Astrocyte of the spinal cord (primary cell): ENCODE measurements around the gene SCN8A.

Source experiments
- DNase-seq: peaks from one replicate; pipeline ENCODE4 v3.0.0; 2011; ENCODE audit warnings: low read depth, low spot score
- H3K4me3 ChIP-seq: 2 replicates; pipeline ENCODE4 v1.5.1; 2011; ENCODE audit warnings: low read depth, mild to moderate bottlenecking, low read length, moderate library complexity
- in situ Hi-C: cut with HindIII; loops from 2 replicates; pipeline ENCODE4 v1.10.0; 2017; ENCODE audit warnings: low sequenced_read_pairs
- TF ChIP-seq, protein P1 (sequence below): IDR thresholded peaks from 2 replicates; pipeline ENCODE4 v1.5.1; 2012; ENCODE audit warnings: low read depth, mild to moderate bottlenecking, low read length, inconsistent platforms

Gene SCN8A

DNA sequence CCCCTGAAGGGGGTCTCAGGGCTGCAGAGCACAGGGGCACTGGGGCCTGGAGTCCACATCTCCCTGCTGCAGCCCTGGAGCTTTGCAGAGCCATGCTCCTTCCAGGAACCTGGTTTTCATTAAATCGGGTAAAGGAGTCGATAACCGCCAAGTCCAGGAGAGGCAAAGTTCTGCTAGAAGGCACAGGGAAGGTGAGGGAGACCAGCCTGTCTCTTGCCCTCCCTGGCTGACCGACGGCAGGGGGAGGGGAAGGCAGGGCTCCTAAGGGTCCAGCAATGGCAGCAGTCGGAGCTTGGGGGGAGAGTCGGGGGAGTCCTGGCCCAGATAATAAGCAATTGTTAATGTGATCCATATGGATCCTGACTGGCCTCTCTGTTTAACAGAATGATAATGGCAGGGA, 254.4 kb downstream of the SCN8A start:
- in situ Hi-C loops, result no loop called here

DNA sequence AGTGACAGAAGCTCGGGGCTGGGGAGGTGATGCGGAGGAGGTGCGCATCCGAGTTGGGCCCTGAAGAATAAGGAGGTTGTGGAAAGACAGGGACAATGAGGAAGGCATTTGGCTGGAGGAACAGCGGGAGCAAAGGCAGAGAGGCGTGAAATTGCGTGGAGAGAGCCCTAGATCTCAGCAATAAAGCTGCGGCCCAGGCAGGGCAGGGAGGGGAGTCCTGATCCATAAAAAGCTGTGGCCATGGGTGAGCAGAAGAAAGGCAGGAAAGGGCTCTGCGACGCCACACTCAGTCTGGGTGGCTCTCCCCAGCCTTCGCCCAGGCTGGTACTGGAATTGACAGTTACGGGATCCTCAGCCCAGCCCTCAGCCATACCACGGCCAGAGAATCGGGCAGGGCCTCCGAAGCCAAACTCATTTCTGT, 255.2 kb downstream of the SCN8A start:
- TF ChIP-seq, protein P1, sequence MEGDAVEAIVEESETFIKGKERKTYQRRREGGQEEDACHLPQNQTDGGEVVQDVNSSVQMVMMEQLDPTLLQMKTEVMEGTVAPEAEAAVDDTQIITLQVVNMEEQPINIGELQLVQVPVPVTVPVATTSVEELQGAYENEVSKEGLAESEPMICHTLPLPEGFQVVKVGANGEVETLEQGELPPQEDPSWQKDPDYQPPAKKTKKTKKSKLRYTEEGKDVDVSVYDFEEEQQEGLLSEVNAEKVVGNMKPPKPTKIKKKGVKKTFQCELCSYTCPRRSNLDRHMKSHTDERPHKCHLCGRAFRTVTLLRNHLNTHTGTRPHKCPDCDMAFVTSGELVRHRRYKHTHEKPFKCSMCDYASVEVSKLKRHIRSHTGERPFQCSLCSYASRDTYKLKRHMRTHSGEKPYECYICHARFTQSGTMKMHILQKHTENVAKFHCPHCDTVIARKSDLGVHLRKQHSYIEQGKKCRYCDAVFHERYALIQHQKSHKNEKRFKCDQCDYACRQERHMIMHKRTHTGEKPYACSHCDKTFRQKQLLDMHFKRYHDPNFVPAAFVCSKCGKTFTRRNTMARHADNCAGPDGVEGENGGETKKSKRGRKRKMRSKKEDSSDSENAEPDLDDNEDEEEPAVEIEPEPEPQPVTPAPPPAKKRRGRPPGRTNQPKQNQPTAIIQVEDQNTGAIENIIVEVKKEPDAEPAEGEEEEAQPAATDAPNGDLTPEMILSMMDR, result no peak
- no peak for DNase-seq
- no peak overlapping the region for H3K4me3 ChIP-seq
- in situ Hi-C loops, result no loop called here

More for the DNA sequence above, 254.4 kb downstream of the SCN8A start:
- TF ChIP-seq, protein P1, result no peak
- no peak for DNase-seq
- H3K4me3 ChIP-seq, result no peak overlapping the region

DNA sequence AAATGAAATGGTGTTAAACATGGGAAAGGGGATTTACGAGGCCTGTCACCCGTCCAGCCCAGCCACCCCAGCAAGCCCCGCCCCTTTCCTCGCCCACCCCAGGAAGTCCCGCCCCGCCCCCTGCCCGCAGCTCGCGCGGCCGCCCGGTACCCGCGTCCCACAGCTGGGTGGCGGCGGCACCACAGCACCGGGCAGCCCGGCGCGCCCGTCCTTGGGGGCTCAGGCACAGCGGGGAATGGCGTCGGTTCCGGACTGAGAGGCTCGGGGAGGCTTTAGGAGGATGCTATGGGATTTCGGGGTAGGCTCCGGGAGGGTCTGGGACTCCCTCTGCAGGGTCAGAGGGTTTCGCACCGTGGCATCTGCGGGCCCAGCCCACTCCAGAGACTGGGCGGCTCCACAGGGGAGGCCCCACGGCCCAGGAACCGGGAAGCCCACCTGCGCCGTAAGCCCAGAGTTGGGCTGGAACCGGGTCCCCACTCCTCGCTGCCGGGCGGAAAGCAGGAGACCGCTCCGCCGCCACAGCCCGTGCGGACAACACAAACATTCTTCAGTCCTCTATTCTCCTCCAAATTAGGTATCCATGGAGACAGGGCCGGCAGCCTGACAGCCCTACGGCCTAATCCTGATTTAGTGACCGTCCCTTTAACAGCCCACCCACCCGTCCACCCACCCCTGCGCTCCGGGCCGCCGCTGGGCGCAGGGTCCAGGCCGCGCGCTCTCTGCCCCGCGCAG, 256.0 kb downstream of the SCN8A start:
- TF ChIP-seq, protein P1, result no peak
- no peak for DNase-seq
- in situ Hi-C loops, result no loop called here
- peak overlapping the region; percentile 41 for H3K4me3 ChIP-seq

DNA sequence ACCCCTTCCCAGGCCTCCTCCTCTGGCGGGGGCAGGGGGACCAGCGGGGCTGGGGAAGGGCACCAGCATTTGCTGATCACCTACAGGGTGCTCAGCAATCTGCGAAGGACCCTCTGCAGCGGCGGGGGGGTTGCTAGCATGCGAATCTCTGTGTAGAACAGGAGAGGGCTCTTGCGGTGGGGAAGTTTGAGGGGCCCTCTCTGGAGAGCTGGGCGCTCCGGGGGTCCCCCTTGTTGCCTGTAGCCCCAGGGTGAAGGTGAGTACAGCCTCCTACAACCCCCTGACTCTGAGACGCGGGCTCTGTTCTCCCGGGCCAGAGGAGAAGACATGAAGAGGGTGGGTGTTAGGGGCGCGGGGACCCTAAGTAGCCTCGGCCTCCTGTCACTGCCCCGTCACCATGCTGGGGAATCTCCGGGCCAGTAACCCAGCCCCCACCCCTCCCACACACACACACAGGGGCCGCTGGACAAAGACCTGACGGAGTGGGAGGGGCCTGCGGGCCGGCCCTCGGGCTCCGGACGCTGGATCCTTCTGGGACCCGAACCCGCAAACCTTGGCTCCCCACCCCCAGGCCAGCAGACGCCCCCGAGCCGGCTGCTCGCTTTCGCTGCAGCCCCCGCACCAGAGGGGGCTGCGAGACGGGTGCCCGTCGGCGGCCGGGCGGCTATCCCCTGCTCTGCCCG, 256.8 kb downstream of the SCN8A start:
- in situ Hi-C loops, result no loop called here
- no peak for DNase-seq
- TF ChIP-seq, protein P1, result no peak
- H3K4me3 ChIP-seq, result peak overlapping the region; percentile 13

DNA sequence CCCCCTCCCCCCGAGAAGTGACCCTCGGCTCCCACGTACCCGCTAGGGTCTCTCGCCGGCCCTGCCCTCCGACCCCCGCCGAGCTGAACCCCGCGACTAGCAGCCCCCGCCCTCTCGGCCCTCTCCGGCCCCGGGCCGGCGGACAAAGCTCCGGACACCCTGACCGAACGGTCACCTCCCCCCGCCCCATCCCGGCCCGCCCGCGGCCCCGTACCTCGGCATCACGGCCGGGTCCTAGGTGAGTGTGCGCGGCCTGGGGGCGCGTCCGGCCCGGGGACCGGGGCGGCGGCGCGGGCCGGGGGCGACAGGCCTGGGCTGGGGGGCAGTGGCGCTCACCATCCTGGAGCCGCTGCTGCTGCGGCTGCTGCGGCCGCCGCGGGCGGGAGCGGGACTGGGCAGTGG, 257.3 kb downstream of the SCN8A start, which contains the start of gene FIGNL2:
Gene FIGNL2, minus strand, starts transcription at position 393 of the 402 bp plus-strand sequence. CDS start 26,305 bp downstream, outside the sequence.
- DNase-seq, result no peak
- peak within 1 kb of the TSS; percentile 13 for H3K4me3 ChIP-seq
- TF ChIP-seq, protein P1, result no peak
- in situ Hi-C loops, result no loop called here

DNA sequence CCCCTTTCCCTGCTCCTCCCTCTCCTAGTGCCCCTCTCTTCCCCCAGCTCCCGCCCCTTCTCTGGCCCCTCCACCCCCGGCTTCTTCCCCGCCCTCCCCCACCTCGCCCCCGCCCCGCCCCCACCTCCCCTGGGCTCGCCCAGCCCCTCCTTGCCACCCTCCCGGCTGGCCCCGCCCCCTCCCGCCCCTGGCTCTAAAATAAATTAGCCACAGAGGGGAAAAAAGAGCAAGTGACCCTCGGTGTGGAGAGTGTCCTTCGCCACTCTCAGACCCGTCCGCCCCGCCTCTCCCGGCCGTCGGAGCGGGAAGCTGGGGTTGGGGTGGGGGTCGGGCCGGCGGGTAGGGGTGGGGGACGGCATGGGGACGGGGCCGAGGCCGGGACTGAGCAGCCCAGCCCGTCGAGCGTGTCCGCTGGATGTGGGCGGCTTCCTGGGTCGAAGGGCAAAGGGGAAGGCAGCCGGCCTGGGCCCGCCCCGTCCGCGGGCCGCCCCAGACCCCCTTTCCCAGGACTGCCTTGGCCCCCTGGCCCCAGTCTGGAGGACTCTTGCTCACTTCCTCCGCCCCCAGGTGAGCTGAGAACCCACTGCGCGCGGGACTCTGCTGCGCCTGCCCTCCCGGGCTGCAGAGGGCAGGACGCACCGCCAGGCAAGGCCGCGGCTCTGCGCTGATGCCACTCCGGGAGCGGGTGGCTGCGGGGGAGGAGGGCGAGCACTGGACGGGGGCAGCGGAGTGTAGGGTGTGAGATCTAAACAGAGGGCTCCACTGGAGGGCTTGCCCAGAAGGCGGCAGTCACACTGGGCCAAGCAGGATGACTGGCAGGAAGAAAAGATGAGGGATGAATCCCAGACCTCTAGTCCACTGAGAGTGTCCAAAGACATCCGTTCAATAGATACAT, 258.1 kb downstream of the SCN8A start:
- TF ChIP-seq, protein P1, result no peak
- no peak for DNase-seq
- H3K4me3 ChIP-seq, result no peak overlapping the region

More for the DNA sequence above, 258.1 kb downstream of the SCN8A start:
- in situ Hi-C loops, result no loop called here
